ENCODE results near the gene LRRC71.
"Not testable (repeated sequence)": the region's sequence is repeated elsewhere in the genome, so short reads cannot be mapped to it uniquely, and the experiment has no call there.

Gene LRRC71

GRCh38 chr1:156908541-156908940 lies 11.9 kb upstream of the LRRC71 start:
- no peak for DNase-seq

DNA sequence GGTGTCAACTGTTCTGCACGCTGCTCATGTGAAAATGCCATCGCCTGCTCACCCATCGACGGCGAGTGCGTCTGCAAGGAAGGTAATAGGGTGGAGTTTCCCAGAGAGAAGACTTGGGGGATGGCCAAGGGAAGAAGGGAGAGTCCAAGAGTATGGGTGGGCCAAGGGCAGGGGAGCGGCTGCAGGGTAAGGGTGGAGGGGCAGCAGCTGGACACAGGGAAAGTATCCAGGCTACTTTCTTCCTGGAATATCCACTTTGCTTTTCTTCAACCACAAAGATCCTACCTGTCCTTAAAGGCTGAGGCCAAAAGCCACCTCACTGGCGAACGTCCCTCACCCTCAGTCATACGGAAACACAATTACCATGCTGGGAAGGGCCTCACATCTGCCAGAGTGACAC lies 11.5 kb upstream of the LRRC71 start:
- no peak for DNase-seq

DNA sequence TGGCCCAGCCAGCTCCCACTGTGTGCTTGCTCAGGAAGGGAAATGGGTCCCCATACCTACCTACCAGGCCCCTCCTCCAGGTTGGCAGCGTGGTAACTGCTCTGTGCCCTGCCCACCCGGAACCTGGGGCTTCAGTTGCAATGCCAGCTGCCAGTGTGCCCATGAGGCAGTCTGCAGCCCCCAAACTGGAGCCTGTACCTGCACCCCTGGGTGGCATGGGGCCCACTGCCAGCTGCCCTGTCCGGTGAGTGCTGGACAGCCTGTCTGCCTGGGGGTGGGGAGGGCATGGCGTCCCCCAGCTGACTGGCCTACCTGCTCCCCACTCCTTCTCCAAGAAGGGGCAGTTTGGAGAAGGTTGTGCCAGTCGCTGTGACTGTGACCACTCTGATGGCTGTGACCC lies 10.8 kb upstream of the LRRC71 start:
- DNase-seq, result no peak

GRCh38 chr1:156910309-156910782 lies 10.1 kb upstream of the LRRC71 start:
- no peak for DNase-seq

DNA sequence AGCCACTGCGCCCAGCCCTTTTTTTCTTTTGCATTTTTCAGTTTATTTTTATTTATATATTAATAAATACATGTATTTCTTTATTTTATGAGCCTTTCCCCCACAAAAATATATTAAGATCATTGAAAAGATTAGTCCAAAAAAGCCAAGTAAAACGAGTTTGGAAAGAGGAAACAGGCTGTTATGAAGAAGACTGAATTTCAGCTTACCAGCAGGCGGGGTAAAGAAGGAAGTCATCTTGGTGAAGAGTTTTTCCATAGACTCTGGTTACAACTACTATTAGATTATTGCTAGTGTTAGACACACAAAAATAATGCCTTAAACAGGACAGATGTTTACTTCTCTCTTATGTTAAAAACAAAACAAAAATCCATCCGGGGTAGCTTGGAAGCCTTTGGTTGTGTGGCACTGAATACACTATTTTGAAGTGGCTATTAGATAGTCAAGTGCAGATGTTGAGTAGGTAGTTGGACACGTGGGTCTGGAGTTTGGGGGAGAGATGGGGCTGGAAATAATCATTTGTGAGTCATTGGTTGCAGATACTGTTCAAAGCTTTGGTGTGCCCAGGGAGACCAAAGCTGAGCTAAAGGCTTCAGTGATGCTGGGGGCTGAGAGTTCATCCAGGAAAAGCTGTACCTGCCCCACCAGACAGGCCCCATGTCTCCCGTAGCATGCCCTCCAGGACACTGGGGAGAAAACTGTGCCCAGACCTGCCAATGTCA lies 8.7 kb upstream of the LRRC71 start:
- DNase-seq, result peak; percentile 53

DNA sequence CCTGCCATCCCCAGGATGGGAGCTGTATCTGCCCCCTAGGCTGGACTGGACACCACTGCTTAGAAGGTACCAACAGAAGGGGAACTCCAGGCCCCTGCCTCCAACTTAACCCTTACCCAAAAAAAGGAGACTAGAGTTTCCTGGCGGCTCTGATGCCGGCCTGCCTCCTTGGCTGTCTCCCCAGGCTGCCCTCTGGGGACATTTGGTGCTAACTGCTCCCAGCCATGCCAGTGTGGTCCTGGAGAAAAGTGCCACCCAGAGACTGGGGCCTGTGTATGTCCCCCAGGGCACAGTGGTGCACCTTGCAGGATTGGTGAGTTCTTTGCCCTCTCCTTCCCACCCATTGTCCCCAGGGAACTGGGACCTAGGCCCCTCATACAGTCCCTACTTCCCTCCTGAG lies 8.1 kb upstream of the LRRC71 start:
- no peak for DNase-seq

DNA sequence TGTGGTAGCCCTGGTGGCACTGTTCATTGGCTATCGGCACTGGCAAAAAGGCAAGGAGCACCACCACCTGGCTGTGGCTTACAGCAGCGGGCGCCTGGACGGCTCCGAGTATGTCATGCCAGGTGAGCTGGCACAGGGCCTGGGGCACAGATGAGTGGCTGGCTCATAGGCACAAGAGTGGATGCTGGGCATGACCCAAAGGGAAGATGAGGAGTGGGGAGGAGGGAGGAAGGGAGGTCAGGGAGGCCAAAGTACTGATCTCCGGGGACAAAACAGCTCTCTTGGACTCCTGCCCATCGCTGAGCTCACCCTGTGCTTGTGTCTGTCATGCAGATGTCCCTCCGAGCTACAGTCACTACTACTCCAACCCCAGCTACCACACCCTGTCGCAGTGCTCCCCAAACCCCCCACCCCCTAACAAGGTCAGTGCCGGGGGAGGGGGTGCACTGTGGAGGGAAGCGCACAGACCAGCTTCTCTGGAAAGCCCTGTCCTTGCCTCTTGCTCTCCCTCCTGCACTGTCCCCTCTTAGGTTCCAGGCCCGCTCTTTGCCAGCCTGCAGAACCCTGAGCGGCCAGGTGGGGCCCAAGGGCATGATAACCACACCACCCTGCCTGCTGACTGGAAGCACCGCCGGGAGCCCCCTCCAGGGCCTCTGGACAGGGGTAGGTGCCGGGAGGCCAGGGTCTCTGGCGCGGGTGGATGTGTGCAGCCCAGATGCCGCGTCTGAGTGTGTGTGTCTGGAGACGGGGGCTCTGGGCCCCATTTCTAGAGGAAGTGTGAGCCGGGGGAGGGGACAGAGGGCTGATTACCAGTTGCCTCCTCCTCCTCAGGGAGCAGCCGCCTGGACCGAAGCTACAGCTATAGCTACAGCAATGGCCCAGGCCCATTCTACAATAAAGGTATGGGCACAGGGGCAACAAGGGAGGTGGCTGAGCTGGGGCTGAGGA lies 7.3 kb upstream of the LRRC71 start:
- no peak for DNase-seq

DNA sequence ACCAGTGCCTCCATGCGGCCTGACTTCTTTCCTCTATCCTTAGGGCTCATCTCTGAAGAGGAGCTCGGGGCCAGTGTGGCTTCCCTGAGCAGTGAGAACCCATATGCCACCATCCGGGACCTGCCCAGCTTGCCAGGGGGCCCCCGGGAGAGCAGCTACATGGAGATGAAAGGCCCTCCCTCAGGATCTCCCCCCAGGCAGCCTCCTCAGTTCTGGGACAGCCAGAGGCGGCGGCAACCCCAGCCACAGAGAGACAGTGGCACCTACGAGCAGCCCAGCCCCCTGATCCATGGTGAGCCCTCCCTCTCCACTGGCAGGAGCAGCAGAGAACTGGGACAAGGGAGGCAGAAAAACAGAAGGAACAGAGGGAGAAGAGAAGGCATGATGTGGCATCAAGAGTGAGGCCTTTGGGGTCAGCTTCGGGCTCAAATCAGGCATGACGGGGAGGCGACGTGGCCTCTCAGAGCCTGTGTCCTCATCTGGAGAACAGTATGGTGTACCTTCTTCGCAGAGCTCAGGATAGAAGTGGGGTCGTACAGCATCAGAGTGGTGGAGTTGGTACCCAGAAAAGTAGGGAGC lies 6.5 kb upstream of the LRRC71 start:
- no peak for DNase-seq

GRCh38 chr1:156914440-156914856 lies 6.0 kb upstream of the LRRC71 start:
- DNase-seq, result no peak

DNA sequence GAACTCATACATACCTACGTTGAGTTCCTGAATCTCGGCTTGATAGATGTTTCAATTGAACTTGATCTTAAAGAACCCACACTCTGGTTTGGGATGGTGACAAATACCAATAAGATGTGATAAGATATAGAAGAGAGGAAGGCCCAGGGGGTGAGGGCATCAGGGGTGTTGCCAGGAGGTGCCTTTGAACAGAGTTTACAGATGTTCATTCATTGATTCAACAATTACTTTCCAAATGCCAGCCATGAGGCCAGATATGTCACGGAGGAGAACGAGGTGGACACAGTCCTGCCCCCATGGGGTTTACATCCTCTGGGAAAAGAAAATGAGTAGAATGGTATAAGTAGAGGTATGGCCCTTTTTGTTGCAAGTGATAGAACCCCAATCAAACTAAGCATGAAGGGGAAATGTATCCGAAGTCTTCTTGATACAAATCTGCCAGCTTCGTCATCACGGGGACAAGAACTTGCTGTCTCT lies 659 bp downstream of the LRRC71 start:
- DNase-seq, result no peak

- DNase-seq, result no peak
These were observed 2.7 kb downstream of the LRRC71 start for GRCh38 chr1:156922986-156923669.

GRCh38 chr1:156923670-156924477 lies 3.4 kb downstream of the LRRC71 start:
- no peak for DNase-seq

- no peak for DNase-seq
These were observed 4.2 kb downstream of the LRRC71 start for GRCh38 chr1:156924478-156925153.

DNA sequence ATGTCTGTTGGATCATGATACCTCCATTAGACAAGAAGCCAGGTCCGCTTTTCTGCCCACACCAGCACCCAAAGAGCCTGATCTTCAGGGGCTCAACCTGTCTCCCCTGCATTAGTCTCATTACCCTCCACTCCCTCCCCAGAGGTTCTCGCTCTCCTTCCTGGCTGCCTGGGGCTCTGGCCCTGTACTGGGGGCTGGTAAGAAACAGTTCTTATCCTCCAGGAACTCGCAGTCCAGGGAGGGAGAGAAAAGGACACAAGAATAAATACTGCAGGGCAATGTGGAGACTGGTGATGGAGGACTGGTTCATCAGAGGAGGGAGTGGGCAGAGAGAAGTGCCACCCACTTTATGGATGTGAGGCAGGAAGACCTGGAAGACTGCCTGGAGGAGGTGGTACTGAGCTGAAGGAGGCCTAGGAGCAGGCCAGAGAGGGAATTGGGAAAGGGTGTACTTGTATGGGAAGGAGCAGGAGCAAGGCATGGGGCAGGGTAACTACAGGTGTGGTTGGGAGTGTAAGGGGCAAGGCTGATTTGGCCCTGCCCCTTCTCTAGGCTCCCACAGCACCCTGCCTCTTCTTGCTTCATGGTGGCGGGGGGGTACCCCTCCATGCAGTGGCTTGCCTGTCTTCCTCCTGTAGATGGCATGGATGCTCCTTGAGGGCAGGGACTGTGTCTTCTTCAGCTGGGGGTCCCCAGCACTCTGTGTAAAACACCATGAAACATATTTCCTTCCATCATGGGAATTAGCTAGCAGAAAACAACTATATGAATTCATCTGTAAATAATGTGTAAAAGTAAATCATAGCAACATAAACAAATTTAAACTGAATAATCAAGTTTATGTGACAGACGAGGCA lies 5.0 kb downstream of the LRRC71 start:
- DNase-seq, result no peak

DNA sequence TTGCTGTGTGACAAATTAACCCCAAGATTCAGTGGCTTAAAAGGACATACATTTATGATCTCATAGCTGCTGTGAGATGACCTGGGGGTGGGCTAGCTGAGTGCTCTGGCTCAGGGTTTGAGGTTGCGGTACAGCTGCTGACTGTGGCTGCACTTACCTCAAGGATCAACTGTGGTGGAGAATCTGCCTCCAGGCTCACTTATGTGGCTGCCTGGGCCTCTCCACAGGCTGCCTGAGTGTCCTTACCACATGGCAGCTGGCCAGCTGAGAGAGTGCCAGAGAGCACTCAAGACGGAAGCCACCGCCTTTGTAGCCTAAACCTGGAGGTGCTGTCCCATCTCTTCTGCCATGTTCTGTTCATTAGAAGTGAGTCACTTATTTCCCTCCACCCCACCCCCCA lies 5.7 kb downstream of the LRRC71 start:
- DNase-seq, result no peak

- DNase-seq, result not testable (repeated sequence)
These were observed 6.3 kb downstream of the LRRC71 start for GRCh38 chr1:156926695-156927094.

GRCh38 chr1:156927215-156928042 lies 7.0 kb downstream of the LRRC71 start:
- DNase-seq, result no peak

DNA sequence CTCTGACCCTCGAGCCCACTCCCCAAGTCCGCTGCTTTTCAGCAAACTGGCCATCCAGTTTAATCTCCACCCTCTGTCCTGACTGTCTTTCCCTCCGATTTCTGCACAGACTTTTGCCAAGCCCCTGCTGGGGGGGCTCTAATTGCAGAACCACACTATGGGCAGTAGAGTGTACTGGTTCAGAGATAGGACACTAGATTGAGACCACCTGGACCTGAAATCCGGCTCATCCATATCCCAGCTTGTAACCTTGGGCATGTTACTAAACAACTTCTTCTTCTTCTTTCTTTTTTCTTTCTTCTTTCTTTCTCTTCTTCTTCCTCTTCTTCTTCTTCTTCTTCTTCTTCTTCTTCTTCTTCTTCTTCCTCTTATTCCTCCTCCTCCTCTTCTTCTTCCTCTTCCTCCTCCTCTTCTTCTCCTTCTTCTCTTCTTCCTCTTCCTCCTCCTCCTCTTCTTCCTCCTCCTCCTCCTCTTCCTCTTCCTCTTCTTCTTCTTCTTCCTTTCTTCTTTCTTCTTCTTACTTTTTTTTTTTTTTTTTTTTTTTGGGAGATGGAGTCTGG lies 7.7 kb downstream of the LRRC71 start:
- DNase-seq, result no peak

DNA sequence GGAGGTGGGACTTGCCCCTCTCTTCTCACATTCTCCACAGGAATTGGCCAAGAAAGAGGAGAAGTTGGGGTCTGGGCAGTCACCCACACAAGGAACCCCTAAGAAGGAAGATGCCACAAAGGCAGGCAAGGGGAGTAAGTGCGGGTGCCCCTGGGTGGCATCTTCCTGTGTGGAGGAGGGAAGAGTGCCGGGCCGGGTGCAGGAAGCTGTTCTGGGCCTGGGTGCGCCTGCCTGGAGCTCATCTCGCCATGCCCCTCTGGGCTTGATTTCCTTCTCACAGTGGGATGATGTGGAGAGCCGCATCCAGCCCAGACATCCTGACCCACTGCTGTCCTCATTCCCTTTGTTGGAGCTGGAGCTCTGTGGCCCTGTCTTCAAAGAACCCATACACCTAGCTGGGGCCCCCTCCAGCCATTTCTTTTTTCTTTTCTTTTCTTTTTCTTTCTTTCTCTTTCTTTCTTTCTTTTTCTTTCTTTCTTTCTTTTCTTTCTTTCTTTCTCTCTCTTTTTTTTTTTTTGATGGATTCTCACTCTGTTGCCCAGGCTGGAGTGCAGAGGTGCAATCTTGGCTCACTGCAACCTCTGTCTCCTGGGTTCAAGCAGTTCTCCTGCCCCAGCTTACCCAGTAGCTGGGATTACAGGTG lies 9.3 kb downstream of the LRRC71 start:
- no peak for DNase-seq
